ENCODE measurements around the gene TTC17. TPM values are rescaled to one million over a fixed set of nuclear protein-coding genes. Genes with fewer than 3 reads are reported as not detected.
A peak's percentile ranks its signal among the peaks of the same experiment; 100 is the strongest.
"Not testable (repeated sequence)": the region's sequence is repeated elsewhere in the genome, so short reads cannot be mapped to it uniquely, and the experiment has no call there.

TTC17 gene
- 59.9 TPM for total RNA-seq (ENCODE audit: insufficient read depth, low replicate concordance)

DNA sequence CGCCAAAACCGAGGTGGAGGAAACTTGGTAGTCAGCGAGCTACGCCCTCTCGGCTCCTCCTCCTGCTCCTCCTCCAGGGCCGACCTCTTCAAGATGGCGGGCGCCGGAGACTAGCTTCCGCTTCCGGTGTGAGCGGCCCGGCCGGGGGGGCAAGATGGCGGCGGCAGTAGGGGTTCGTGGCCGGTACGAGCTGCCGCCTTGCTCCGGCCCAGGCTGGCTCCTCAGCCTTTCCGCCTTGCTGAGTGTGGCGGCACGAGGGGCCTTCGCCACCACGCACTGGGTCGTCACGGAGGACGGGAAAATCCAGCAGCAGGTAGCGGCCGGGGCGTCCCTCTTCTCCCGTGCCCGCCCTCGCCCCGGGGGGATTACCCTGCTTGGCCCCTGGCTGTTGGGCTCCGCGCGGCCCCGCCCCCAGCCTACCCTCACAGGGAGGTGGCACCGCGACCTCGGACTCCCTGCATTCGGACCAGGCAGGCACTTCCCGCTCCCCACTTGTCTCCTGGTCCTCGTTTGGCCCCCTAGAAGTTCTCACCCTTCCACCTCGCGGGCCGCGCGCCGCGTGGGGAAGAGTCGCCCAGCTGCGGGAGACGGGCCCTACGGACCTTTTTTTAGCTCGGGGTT is at the start of gene TTC17:
Gene TTC17, plus strand, starts transcription at position 120 of the 621 bp plus-strand sequence. Its CDS starts 35 bp downstream, at position 155.
- peak; percentile 96 for DNase-seq (ENCODE audit: low spot score)

- peak; percentile 97 for DNase-seq (ENCODE audit: low spot score)
These were observed 46.7 kb upstream of the TTC17 start, which contains the start of gene API5 for GRCh38 chr11:43311791-43312607. Gene API5, plus strand, starts transcription at chr11:43311996. Its CDS starts 132 bp downstream, at chr11:43312128.

- no peak for DNase-seq (ENCODE audit: low spot score)
These were observed 42.8 kb upstream of the TTC17 start for GRCh38 chr11:43315966-43316365.

DNA sequence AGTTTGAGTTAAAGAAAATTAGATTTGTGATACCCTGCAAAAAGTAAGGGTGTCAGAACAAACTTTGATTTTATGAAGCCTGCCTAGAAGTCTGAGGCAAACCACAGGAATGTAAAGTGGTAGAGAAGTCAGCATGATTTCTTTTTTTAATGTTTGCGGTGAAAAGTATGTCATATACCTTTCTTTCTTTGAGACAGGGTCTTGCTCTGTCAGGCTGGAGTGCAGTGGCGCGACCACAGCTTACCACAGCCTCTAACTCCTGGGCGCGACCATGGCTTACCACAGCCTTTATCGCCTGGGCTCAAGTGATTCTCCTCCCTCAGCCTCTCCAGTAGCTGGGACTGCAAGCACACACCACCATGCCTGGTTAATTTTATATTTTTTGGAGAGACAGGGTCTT is 42.3 kb upstream of the TTC17 start:
- DNase-seq (ENCODE audit: low spot score): no peak

- DNase-seq (ENCODE audit: low spot score): peak; percentile 36
These were observed 30.7 kb upstream of the TTC17 start for GRCh38 chr11:43327987-43328386.

DNA sequence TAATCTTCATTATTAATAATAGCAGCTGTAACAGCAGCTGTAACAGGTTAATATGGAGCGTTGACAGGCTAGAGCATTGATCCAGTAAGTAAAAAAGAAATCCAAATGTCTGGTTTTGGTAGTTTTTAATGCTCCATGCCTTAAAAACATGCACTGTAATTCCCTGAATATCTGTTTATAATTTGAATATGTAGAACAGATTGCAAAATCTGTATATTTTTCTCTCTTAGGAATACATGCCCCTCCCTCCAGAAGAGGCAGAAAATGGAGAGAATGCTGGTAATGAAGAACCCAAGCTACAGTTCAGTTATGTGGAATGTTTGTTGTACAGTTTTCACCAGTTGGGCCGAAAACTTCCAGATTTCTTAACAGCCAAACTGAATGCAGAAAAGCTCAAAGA is 30.2 kb upstream of the TTC17 start:
- DNase-seq (ENCODE audit: low spot score): no peak

DNA sequence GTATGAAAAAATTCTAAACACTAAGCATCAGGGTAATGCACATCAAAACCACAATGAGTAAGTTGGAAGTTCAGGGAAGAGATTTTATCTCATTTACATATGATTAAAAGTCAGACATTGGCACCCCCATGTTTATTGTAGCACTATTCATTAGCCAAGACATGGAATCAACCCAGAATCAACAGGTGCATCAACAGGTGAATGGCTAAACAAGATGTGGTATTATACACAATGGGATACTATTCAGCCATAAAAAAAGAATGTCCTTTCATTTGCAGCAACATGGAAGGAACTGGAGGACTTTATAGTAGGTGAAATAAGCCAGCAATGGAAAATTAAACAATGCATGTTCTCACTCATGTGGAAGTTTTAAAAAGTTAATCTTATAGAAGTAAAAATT is 17.6 kb upstream of the TTC17 start:
- DNase-seq (ENCODE audit: low spot score): no peak

DNA sequence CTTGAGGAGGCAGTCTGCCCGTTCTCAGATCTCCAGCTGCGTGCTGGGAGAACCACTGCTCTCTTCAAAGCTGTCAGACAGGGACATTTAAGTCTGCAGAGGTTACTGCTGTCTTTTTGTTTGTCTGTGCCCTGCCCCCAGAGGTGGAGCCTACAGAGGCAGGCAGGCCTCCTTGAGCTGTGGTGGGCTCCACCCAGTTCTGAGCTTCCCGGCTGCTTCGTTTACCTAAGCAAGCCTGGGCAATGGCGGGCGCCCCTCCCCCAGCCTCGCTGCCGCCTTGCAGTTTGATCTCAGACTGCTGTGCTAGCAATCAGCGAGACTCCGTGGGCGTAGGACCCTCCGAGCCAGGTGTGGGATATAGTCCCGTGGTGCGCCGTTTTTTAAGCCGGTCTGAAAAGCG is 7.3 kb upstream of the TTC17 start:
- not testable (repeated sequence) for DNase-seq (ENCODE audit: low spot score)

- DNase-seq (ENCODE audit: low spot score): no peak
These were observed 4.4 kb upstream of the TTC17 start for GRCh38 chr11:43354311-43354710.

GRCh38 chr11:43356336-43356735 is 2.4 kb upstream of the TTC17 start:
- DNase-seq (ENCODE audit: low spot score): no peak

- DNase-seq (ENCODE audit: low spot score): no peak
These were observed 380 bp upstream of the TTC17 start for GRCh38 chr11:43358279-43358800.

DNA sequence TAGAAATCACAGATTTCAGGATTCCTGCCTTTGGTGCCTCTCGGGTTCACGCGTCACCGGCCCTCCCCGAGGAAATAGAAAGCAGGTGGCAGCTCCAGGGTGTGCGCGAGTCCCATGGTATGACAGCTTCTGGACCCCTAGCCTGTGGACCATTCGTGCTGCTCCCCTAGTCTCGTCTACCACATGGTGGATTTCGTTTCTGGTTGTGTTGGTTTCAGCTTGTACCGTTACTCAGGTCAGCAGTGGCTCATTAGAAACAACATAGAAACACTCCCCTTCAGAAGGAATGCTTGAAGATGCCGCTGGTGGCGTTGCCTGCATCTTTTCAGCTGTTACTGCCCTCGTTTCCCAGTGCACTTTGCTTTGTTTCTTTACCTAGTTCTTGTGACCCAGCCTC is 700 bp downstream of the TTC17 start:
- DNase-seq (ENCODE audit: low spot score): peak; percentile 23

DNA sequence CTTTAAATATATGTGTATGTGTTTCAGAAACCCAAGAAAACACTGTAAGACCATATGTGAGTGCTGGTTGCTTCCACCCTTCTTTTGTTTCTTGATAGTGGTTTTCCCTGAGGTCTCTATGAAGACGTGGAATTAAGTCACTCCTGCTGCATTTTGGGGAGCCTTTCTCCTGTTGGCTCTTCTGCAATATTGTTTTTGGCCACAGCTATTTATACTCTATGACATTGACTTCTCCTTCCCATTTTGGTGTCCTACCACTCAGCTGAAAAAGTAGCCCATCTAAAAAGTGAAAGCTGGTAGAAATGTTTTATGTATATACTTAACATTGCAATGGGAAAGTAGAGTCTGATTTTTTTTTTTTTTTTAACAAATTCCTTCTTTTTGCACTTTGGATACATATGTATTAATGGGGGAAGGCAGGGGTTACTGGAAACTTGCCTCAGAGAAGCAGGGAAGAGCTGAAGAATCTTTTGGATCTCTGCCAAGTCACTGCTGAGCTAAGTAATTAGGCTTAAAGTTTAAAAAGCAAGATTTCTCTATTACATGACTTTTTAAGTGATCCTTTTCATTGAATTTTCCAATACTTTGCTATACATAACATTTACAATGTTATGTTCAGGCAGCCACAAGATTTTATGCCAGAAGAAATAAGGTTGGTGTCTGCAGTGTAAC is 1.8 kb downstream of the TTC17 start:
- DNase-seq (ENCODE audit: low spot score): peak; percentile 9

DNA sequence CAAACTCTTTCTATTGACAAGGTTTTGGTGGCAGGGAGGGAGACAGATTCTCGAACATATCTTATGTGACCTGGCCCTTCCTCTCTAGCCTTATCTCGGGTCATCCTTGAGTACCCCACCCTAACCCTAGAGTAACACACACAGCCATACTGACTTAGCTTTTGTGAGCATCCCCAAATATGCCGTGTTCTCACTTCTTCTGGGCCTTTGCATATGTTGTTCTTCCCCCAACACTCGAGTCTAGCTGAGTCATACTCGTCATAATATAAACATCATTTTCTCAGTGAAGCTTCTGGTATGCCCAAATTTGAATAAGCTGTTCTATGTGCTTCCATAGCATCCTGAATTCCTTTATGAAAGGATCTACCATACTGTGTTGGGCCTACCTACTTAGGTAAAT is 8.0 kb downstream of the TTC17 start:
- no peak for DNase-seq (ENCODE audit: low spot score)

DNA sequence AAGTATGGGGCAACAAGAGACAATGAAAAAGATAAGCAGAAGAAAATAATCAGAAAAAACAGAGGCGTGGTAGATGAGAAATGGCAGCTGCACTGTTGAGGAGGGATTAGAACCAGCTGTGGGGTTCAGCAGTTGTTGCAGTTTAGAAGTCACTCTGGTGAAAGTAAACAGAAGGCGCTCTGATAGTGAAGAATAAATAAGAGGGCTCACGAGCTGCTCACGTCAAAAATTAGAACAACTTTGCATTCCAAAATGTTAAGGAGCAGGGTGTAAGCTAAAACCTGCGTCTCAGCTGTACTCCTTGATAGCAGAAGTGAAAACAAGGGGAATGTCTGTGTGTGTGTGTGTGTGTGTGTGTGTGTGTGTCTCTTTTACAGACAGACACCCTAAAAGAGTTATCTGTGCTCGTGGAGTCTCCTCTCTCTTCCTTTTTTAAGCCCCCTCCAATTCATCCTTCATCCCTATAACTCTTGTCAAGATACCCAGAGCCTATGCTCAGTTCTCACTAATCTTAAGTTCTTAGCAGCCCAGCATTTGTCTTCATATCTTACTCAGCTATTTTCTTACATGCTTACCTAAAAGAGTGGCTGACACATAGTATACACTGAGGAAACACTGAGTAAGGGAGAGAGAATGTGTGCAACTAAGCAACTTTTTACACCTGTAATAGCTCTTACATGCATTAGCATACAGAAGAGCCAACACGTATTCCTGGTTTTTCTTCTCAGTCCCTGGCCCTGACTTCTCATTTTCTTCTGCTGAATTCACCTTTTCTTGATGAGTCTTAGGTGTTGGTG is 8.9 kb downstream of the TTC17 start:
- DNase-seq (ENCODE audit: low spot score): no peak

- DNase-seq (ENCODE audit: low spot score): no peak
These were observed 17.3 kb downstream of the TTC17 start for GRCh38 chr11:43376065-43376464.

- no peak for DNase-seq (ENCODE audit: low spot score)
These were observed 17.9 kb downstream of the TTC17 start for GRCh38 chr11:43376594-43376993.

DNA sequence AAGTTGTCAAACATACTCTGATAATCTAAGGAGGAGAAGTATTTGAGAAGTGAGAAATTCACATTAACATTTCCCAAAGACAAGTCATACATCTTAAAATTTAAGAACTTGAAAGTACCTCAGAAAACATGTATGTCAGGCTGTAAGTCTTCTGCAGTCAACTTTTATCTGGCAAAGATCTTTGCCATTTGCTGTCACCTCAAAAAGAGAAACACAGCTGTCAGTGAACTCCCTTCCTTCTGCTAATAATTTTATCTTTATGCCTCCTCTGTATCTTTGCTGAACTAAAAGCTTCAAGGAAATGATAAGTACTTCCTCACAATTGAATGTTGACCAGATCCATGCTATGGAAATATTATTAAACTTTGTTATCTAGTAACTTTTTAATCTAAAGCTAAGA is 18.7 kb downstream of the TTC17 start:
- no peak for DNase-seq (ENCODE audit: low spot score)

- DNase-seq (ENCODE audit: low spot score): no peak
These were observed 20.2 kb downstream of the TTC17 start for GRCh38 chr11:43378897-43379296.

- no peak for DNase-seq (ENCODE audit: low spot score)
These were observed 23.1 kb downstream of the TTC17 start for GRCh38 chr11:43381802-43382201.

DNA sequence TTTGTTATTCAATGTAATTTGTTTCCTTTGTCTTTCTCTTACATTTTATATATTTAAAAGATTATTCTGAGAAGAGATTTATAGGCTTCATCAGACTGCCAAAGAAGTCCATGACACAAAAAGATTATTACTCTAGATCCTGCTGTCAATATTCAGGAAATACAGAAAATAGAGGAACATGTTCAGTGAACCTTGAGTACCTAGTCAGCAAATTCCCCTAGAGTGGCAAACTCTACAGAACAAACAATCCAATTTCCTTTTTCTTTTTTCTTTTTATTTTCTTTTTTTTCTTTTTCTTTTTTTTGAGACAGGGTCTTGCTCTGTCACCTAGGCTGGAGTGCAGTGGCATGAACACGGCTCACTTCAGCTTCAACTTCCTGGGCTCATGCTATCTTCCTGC is 23.9 kb downstream of the TTC17 start:
- DNase-seq (ENCODE audit: low spot score): no peak
